Sigmoid colon (tissue), 4 donors: Measurements from ENCODE around the gene ERRFI1.
"Not testable (repeated sequence)": the region's sequence is repeated elsewhere in the genome, so short reads cannot be mapped to it uniquely, and the experiment has no call there.

Experiments used
- EP300 ChIP-seq, 4 donors: sonication (generic); formaldehyde crosslinking; IDR thresholded peaks; one replicate each; pipeline ENCODE4 v1.6.1; 2017; ENCODE audit warnings: antibody characterized with exemption in 4 of 4
- POLR2A ChIP-seq, 2 donors: fragments of 450-650 bp; IDR thresholded peaks; one replicate each; pipeline ENCODE4 v1.6.1; 2016; ENCODE audit warnings: antibody characterized with exemption in 2 of 2, mild to moderate bottlenecking in 2 of 2, moderate library complexity in 2 of 2
- POLR2AphosphoS5 ChIP-seq, 4 donors: sonication (generic); formaldehyde crosslinking; IDR thresholded peaks; one replicate each; pipeline ENCODE4 v1.6.1; 2017; ENCODE audit warnings: antibody characterized with exemption in 4 of 4

DNA sequence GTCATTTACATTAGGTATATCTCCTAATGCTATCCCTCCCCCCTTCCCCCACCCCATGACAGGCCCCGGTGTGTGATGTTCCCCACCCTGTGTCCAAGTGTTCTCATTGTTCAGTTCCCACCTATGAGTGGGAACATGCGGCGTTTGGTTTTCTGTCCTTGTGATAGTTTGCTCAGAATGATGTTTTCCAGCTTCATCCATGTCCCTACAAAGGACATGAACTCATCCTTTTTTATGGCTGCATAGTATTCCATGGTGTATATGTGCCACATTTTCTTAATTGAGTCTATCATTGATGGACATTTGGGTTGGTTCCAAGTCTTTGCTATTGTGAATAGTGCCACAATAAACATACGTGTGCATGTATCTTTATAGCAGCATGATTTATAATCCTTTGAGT, 23.1 kb upstream of the ERRFI1 start:
- not testable (repeated sequence) for TF ChIP-seq POLR2AphosphoS5, POLR2A, EP300 (IDR thresholded peaks at IDR 0.05)
